GM15510 (cell line): ENCODE measurements around the gene SMIM45.

Source experiments
- POLR2A ChIP-seq: IDR thresholded peaks from 3 replicates; pipeline ENCODE4 v1.6.1; 2011; ENCODE audit warnings: borderline replicate concordance; ENCODE audit not compliant: insufficient read length; ENCODE audit errors: extremely low read depth

Gene SMIM45

GRCh38 chr22:41951898-41952474 lies at the start of gene SMIM45:
SMIM45 (plus strand) TSS chr22:41952150.
- TF ChIP-seq POLR2A: no peak

GRCh38 chr22:41902932-41903421 lies 49.0 kb upstream of the SMIM45 start:
- TF ChIP-seq POLR2A: no peak

- TF ChIP-seq POLR2A: no peak
Observed at GRCh38 chr22:41904450-41905410, 47.2 kb upstream of the SMIM45 start.

- TF ChIP-seq POLR2A: no peak
Observed at GRCh38 chr22:41905411-41906202, 46.3 kb upstream of the SMIM45 start.

- no peak for TF ChIP-seq POLR2A
Observed at GRCh38 chr22:41906822-41907221, 45.1 kb upstream of the SMIM45 start.

GRCh38 chr22:41907436-41908401 lies 44.2 kb upstream of the SMIM45 start:
- peak; percentile 22 for TF ChIP-seq POLR2A

GRCh38 chr22:41908411-41909309 lies 43.3 kb upstream of the SMIM45 start:
- no peak for TF ChIP-seq POLR2A

- no peak for TF ChIP-seq POLR2A
Observed at GRCh38 chr22:41909310-41910049, 42.5 kb upstream of the SMIM45 start.

GRCh38 chr22:41910050-41911000 lies 41.6 kb upstream of the SMIM45 start:
- TF ChIP-seq POLR2A: no peak

- TF ChIP-seq POLR2A: no peak
Observed at GRCh38 chr22:41911001-41911611, 40.8 kb upstream of the SMIM45 start.
